SK-N-SH treated with all-trans-retinoic acid at 6 μM for 48 hours (cell line): ENCODE results near the gene PPARA.

Experiments
- ATAC-seq: fragments of 200-7000 bp; cut with Tn5 transposase; 3 replicates; pipeline ENCODE4 v1.9.1; 2020; ENCODE audit warnings: mild to moderate bottlenecking, moderate library complexity
- ARNTL ChIP-seq: fragments of 450-650 bp; formaldehyde crosslinking; IDR thresholded peaks from 2 replicates; pipeline ENCODE4 v1.5.0; 2020; ENCODE audit warnings: low read depth, mild to moderate bottlenecking, moderate library complexity, borderline replicate concordance
- BACH2 ChIP-seq: fragments of 250-450 bp; sonication (Bioruptor Pico); IDR thresholded peaks from 2 replicates; pipeline ENCODE4 v1.9.0; 2021; ENCODE audit warnings: mild to moderate bottlenecking, borderline replicate concordance
- CREB5 ChIP-seq: fragments of 250-450 bp; sonication (Bioruptor Pico); IDR thresholded peaks from 2 replicates; pipeline ENCODE4 v1.5.1; 2020; ENCODE audit warnings: low read depth, mild to moderate bottlenecking, moderate library complexity
- CSRNP3 ChIP-seq: fragments of 250-450 bp; sonication (Bioruptor Pico); IDR thresholded peaks from 2 replicates; pipeline ENCODE4 v1.5.1; 2021; ENCODE audit warnings: mild to moderate bottlenecking, moderate library complexity
- ESRRG ChIP-seq: fragments of 250-450 bp; sonication (Bioruptor Pico); IDR thresholded peaks from 2 replicates; pipeline ENCODE4 v1.6.1; 2021; ENCODE audit warnings: mild to moderate bottlenecking
- GLIS3 ChIP-seq: fragments of 250-450 bp; sonication (Bioruptor Pico); IDR thresholded peaks from 2 replicates; pipeline ENCODE4 v1.5.0; 2020; ENCODE audit warnings: mild to moderate bottlenecking, moderate library complexity
- ISL1 ChIP-seq: fragments of 250-450 bp; sonication (Bioruptor Pico); IDR thresholded peaks from 2 replicates; pipeline ENCODE4 v2.1.2; 2022; ENCODE audit warnings: mild to moderate bottlenecking, moderate library complexity
- OSR1 ChIP-seq: fragments of 250-450 bp; sonication (Bioruptor Pico); IDR thresholded peaks from 2 replicates; pipeline ENCODE4 v1.8.0; 2022; ENCODE audit warnings: moderate library complexity, mild to moderate bottlenecking, inconsistent platforms
- PATZ1 ChIP-seq: fragments of 250-450 bp; sonication (Bioruptor Pico); IDR thresholded peaks from 2 replicates; pipeline ENCODE4 v1.8.0; 2020; ENCODE audit warnings: mild to moderate bottlenecking, moderate library complexity, borderline replicate concordance
- POU6F1 ChIP-seq: fragments of 250-450 bp; sonication (Bioruptor Pico); IDR thresholded peaks from 2 replicates; pipeline ENCODE4 v1.8.0; 2021; ENCODE audit warnings: low read depth, mild to moderate bottlenecking, moderate library complexity, borderline replicate concordance
- PPARA ChIP-seq: fragments of 250-450 bp; sonication (Bioruptor Pico); IDR thresholded peaks from 2 replicates; pipeline ENCODE4 v1.5.0; 2020; ENCODE audit warnings: mild to moderate bottlenecking, borderline replicate concordance
- RARB ChIP-seq: fragments of 250-450 bp; sonication (Bioruptor Pico); IDR thresholded peaks from 2 replicates; pipeline ENCODE4 v1.8.0; 2021; ENCODE audit warnings: mild to moderate bottlenecking, moderate library complexity
- SNAI2 ChIP-seq: fragments of 250-450 bp; sonication (Bioruptor Pico); IDR thresholded peaks from 2 replicates; pipeline ENCODE4 v1.5.0; 2020; ENCODE audit warnings: mild to moderate bottlenecking, moderate library complexity
- TCF4 ChIP-seq: fragments of 250-450 bp; sonication (Bioruptor Pico); IDR thresholded peaks from 2 replicates; pipeline ENCODE4 v1.8.0; 2021; ENCODE audit warnings: mild to moderate bottlenecking, moderate library complexity, borderline replicate concordance
- TOX ChIP-seq: fragments of 250-450 bp; sonication (Bioruptor Pico); IDR thresholded peaks from 2 replicates; pipeline ENCODE4 v1.8.0; 2021; ENCODE audit warnings: mild to moderate bottlenecking, moderate library complexity, borderline replicate concordance
- TSHZ2 ChIP-seq: fragments of 250-450 bp; sonication (Bioruptor Pico); IDR thresholded peaks from 2 replicates; pipeline ENCODE4 v1.5.0; 2020; ENCODE audit warnings: mild to moderate bottlenecking, moderate library complexity
- ZC3H10 ChIP-seq: fragments of 250-450 bp; sonication (Bioruptor Pico); IDR thresholded peaks from 2 replicates; pipeline ENCODE4 v1.5.1; 2021; ENCODE audit warnings: mild to moderate bottlenecking, moderate library complexity
- ZFP3 ChIP-seq: fragments of 250-450 bp; sonication (Bioruptor Pico); IDR thresholded peaks from 2 replicates; pipeline ENCODE4 v1.5.0; 2020; ENCODE audit warnings: mild to moderate bottlenecking, moderate library complexity
- ZFP30 ChIP-seq: fragments of 450-650 bp; formaldehyde crosslinking; IDR thresholded peaks from 2 replicates; pipeline ENCODE4 v1.5.0; 2022; ENCODE audit warnings: mild to moderate bottlenecking, moderate library complexity
- ZNF565 ChIP-seq: fragments of 450-650 bp; formaldehyde crosslinking; conservative IDR thresholded peaks from 2 replicates; pipeline ENCODE4 v1.5.0; 2020; ENCODE audit warnings: low read depth, mild to moderate bottlenecking, moderate library complexity
- ZNF70 ChIP-seq: fragments of 450-650 bp; formaldehyde crosslinking; IDR thresholded peaks from 2 replicates; pipeline ENCODE4 v1.5.0; 2020; ENCODE audit warnings: mild to moderate bottlenecking, moderate library complexity
- ZNF8 ChIP-seq: fragments of 450-650 bp; formaldehyde crosslinking; IDR thresholded peaks from 2 replicates; pipeline ENCODE4 v1.5.0; 2020; ENCODE audit warnings: mild to moderate bottlenecking, moderate library complexity

PPARA gene

GRCh38 chr22:46212195-46212594 is 61.9 kb downstream of the PPARA start:
- TF ChIP-seq POU6F1 (CRISPR knock-in tag), result no peak
- TF ChIP-seq GLIS3 (CRISPR knock-in tag), result no peak
- TF ChIP-seq OSR1 (CRISPR knock-in tag), result no peak
- TF ChIP-seq ZNF8, result no peak
- TF ChIP-seq ZC3H10 (CRISPR knock-in tag), result no peak
- no peak for TF ChIP-seq ESRRG
- no peak for TF ChIP-seq ZNF565 (CRISPR knock-in tag)
- no peak for TF ChIP-seq ZNF70 (CRISPR knock-in tag)
- no peak for TF ChIP-seq TSHZ2 (CRISPR knock-in tag)
- no peak for TF ChIP-seq BACH2
- no peak for TF ChIP-seq CSRNP3 (CRISPR knock-in tag)
- no peak for TF ChIP-seq CREB5 (CRISPR knock-in tag)
- no peak for TF ChIP-seq ARNTL (CRISPR knock-in tag)
- no peak for TF ChIP-seq ISL1
- no peak for TF ChIP-seq TOX (CRISPR knock-in tag)
- no peak for TF ChIP-seq ZFP3
- no peak for TF ChIP-seq TCF4 (CRISPR knock-in tag)
- TF ChIP-seq PATZ1 (CRISPR knock-in tag), result no peak
- ATAC-seq, result no peak

GRCh38 chr22:46213052-46213451 is 62.7 kb downstream of the PPARA start:
- no peak for TF ChIP-seq SNAI2
- no peak for TF ChIP-seq PPARA (CRISPR knock-in tag)
- TF ChIP-seq RARB (CRISPR knock-in tag), result no peak
- no peak for TF ChIP-seq TCF4 (CRISPR knock-in tag)
- no peak for TF ChIP-seq BACH2
- TF ChIP-seq CREB5 (CRISPR knock-in tag), result no peak
- no peak for TF ChIP-seq ARNTL (CRISPR knock-in tag)
- no peak for TF ChIP-seq TOX (CRISPR knock-in tag)
- TF ChIP-seq TSHZ2 (CRISPR knock-in tag), result no peak
- TF ChIP-seq ESRRG, result no peak
- TF ChIP-seq ZNF565 (CRISPR knock-in tag), result no peak
- no peak for TF ChIP-seq CSRNP3 (CRISPR knock-in tag)
- TF ChIP-seq ZNF8, result no peak
- no peak for TF ChIP-seq ZNF70 (CRISPR knock-in tag)
- TF ChIP-seq ZFP30 (CRISPR knock-in tag), result no peak
- TF ChIP-seq POU6F1 (CRISPR knock-in tag), result no peak
- TF ChIP-seq ISL1, result no peak
- TF ChIP-seq OSR1 (CRISPR knock-in tag), result no peak
- no peak for ATAC-seq
